NCI-H1436 treated with DMSO at 0.1 percent for 48 hours (cell line): ENCODE results near the gene NET1.

Experiments
- DNase-seq: peaks from one replicate; lab custom pipeline; 2025; lab: John Stamatoyannopoulos, UW

The NET1 gene

GRCh38 chr10:5482016-5482415 lies 69.7 kb downstream of the NET1 start:
- DNase-seq = no peak

DNA sequence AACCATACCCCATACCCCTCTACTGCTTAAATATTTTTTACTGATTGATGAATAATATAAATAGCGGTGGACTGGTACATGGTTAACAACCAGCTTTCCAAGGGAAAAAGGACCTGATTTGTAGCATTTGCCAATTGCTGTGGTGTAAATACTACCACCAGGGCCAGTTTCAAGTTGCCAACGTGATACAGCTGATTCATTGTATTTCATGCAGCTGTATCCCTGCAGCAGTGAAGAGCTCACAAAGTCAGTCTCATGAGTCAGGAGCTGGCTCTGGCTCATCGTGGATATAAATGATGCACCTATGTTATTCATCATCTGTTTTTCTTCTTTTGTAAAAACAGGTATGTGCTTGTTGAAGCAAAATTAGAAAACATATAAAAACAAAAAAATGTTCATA lies 71.8 kb downstream of the NET1 start:
- DNase-seq = no peak

GRCh38 chr10:5485290-5485689 lies 72.9 kb downstream of the NET1 start:
- DNase-seq = no peak

DNA sequence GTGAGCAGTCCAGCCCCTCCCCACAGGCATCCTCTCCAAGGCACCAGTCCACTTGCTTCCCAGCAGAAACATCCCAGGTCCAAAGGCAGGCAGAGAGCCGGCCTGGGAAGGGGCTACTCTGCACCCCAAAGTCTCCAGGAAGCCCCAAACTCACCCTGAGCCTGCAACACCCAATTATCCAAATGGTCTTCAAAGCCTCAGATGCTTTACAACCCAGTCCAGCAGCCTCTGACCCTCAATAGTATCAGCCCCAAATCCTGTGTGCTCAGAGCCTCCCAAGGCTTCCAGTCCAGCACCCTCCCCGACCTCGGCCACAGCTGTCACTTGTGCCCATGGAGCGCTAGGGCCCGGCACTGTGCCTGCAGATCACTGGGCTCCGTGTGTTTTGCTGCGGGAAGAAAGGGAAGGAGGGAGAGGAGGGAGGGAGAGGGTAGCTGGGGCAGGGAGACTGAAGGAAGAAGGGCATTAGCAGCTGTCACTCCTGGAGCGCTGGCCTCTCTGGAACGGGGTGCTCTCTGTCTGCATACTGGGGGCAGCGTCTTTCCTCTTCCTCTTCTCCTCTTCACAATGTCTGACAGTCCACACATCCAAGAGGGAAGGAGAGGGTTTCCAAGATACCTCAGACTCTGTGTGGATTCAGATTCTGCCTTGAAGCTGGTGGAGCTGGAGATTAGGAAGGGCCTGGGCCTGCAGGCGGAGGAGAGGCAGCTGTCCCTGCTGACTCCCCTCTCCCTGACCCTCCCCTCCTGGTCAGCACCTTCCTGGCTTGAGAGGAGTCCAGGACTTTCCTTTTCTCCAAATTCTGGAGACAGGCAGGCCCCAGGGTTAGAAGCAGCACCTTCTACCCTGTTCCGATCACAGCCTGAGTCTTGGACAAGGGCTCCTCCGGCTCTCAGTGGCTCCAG lies 73.8 kb downstream of the NET1 start:
- no peak for DNase-seq

DNA sequence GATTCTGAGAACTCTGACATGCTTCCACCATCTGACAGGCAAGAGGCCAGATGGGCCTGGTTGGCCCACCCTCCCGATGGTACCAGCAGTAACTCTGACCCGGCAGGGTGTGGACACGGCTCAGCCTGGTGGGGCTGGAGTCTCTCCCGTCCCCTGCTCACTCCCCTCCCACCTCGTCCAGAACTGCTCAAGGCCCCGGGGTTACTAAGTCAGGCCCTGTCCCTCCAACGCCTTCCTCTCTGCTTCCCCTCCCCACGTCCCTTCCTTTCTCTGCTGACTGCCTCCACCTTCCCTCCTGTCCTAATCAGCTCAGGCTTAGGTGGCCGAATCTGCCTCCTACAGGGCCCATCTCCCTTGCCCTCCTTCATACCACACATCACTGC lies 74.5 kb downstream of the NET1 start:
- no peak for DNase-seq

GRCh38 chr10:5488272-5489161 lies 76.2 kb downstream of the NET1 start:
- DNase-seq = no peak

- DNase-seq = no peak
These were observed 77.7 kb downstream of the NET1 start for GRCh38 chr10:5490032-5490431.

GRCh38 chr10:5490698-5491464 lies 78.5 kb downstream of the NET1 start:
- no peak for DNase-seq

DNA sequence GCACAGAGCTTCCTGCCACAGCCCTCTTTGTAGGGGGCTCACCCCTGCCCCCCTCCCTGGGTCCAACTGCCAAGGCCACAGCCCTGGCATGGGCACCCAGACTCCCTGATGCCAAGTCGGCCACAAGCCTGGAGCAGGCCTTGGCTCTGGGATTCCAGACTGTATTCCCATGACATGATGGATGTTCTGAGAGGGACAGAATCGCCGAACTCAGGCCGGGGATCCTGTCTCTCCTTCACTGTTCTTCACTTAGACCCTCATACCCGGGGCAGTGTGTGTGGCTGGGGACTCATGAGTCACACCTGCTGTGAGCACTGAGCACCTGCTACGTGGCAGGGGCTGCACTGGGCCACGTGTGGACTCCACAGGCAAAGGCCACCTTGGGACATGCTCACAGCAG lies 79.1 kb downstream of the NET1 start:
- no peak for DNase-seq

GRCh38 chr10:5492322-5492855 lies 80.0 kb downstream of the NET1 start:
- no peak for DNase-seq

DNA sequence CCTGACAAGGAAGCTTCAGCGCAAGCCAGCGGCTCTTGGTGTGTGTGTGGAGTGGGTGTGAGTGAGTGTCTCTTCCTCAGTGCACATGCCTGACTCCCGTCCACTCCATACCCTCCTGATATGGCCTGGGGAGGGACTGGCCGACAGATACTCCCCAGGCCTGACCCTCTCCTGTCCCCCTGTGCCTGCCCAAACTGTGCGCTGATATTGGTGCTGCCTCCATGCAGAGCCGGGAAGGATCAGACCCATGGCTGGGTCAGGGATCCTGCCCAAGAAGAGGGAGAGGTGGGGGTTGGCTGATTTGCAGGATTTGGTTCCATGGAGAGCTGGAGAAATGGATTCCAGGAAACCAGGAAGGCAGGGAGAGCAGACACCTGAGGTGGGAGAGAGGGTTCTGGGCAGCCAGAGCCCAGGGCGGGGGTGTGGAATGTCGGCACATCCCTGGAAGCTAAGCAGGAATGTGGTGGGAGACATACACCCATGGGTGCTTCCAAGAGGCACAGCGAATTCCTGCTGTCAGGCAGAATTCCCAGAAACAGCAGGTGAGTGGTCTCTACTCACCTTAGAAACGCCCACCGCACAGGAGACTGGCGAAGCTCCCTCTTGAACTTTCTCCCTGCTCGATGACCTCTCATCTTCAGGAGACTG lies 80.7 kb downstream of the NET1 start:
- DNase-seq = no peak

- DNase-seq = no peak
These were observed 81.3 kb downstream of the NET1 start for GRCh38 chr10:5493691-5494090.

DNA sequence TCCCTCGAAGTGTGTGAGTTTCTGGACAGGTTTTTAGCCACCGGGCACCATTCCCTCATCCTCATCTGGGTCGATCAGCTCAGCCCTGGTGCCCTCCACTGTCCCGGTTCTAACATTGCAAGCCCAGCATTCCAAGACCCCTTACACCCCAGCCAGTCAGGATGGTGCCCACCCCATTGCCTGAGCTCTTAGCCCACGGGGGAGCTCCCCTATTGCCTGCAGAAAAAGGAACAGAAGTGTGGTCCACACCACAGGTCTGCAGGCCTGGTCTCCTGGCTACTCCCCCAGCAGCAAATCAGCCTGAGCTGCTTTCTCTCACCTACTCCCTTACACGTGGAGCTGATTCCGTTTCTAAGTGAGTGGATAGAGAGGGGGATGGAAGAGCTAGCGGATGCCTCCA lies 82.3 kb downstream of the NET1 start:
- no peak for DNase-seq

GRCh38 chr10:5496261-5497250 lies 84.2 kb downstream of the NET1 start:
- DNase-seq = no peak

GRCh38 chr10:5497289-5497688 lies 84.9 kb downstream of the NET1 start:
- no peak for DNase-seq

GRCh38 chr10:5497948-5498730 lies 85.8 kb downstream of the NET1 start:
- no peak for DNase-seq

DNA sequence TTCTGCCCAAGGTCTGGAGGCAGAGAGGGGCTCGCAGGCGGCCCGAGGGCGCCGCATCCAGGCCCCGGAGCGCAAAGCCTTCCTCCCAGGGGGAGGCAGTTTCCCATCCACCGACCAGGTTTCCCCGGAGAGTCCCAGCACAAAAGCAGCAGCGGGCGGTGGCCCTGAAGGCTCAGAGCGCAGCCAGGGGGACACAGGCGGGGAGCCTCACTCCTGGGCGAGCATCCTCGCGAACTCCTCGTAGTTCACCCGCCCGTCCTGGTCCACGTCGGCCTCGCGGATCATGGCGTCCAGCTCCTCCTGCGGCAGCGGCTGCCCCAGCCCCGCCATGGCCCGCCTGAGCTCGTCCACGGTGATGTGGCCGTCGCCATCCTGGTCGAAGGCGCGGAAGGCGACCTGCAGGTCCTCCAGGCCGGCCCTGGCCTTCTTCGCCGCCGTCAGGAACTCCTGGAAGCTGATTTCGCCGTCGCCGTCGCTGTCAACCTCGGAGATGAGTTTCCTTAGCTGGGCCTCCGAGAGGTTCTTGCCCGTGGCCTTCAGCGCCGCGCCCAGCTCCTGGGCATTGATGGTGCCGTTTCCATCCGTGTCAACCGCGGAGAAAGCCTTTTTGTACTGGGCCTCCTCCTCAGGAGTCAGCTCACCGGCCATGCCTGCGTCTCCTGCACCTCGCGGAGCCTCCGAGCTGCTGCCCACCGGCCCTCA lies 86.6 kb downstream of the NET1 start:
- DNase-seq = no peak

GRCh38 chr10:5499493-5500140 lies 87.3 kb downstream of the NET1 start, which contains the start of gene CALML5:
Gene CALML5 (minus strand): TSS chr10:5499570. CDS start chr10:5499438, 132 bp downstream.
- DNase-seq = no peak
